ENCODE data around the gene IL31.

DNA sequence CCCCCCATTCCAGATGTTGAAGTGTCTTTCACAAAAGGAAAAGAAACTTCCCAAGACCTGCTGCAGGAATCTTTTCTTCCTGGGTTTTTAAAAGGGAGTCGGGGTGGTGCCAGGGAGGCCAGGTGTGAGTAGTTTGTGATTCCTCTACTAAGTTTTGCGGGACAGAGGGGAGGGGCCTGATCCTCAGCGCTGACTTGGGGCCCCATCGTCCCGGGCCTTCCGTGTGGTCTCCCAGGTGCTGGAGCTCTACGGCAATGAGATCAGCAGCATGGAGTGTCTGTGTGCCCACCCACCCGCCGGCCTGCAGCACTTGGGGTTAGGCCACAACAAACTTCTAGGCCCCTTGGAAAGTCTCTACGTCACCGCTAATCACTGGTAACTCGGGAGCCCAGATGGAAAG is 13.4 kb upstream of the IL31 start:
- no peak for TF ChIP-seq SMC3 (IDR thresholded peaks at IDR 0.05; ENCODE audit: low read depth, low read length)
- TF ChIP-seq CTCF (conservative IDR thresholded peaks at IDR 0.05; ENCODE audit: low read depth, low read length), result no peak

Measured in IMR-90 (cell line).